Activated CD8-positive, alpha-beta T cell treated with anti-CD3 and anti-CD28 coated beads for 36 hours (primary cell): ENCODE measurements around the gene CYP2A6. TPM values are rescaled to one million over a fixed set of nuclear protein-coding genes. Genes with fewer than 3 reads are reported as not detected.

ENCODE experiments used
- ATAC-seq: fragments of 200-7000 bp; cut with Tn5 transposase; one replicate; pipeline ENCODE4 v1.10.0; 2021; ENCODE audit warnings: mild to moderate bottlenecking, moderate library complexity
- CTCF ChIA-PET: fragments of 350-600 bp; sonication (Branson Sonifier 250); formaldehyde crosslinking; loops from one replicate; lab custom pipeline; 2021; ENCODE audit warnings: antibody characterized with exemption; lab: Charles Lee
- POLR2A ChIA-PET: fragments of 350-600 bp; sonication (Branson Sonifier 250); formaldehyde crosslinking; loops from one replicate; lab custom pipeline; 2021; ENCODE audit warnings: antibody characterized with exemption; lab: Charles Lee
- DNase-seq: peaks from one replicate; pipeline ENCODE4 v3.0.0-alpha.2; 2020
- H3K27ac Mint-ChIP-seq: one replicate; pipeline ENCODE4 v1.8.0; 2021; ENCODE audit warnings: mild to moderate bottlenecking, mixed read lengths
- H3K27me3 Mint-ChIP-seq: one replicate; pipeline ENCODE4 v1.8.0; 2021; ENCODE audit warnings: mixed read lengths
- H3K36me3 Mint-ChIP-seq: one replicate; pipeline ENCODE4 v1.8.0; 2021; ENCODE audit warnings: low read depth, mixed read lengths
- H3K4me1 Mint-ChIP-seq: one replicate; pipeline ENCODE4 v1.8.0; 2021; ENCODE audit warnings: low read depth, mixed read lengths
- H3K4me3 Mint-ChIP-seq: one replicate; pipeline ENCODE4 v1.8.0; 2021; ENCODE audit warnings: mild to moderate bottlenecking, moderate library complexity, mixed read lengths
- H3K9me3 Mint-ChIP-seq: one replicate; pipeline ENCODE4 v1.8.0; 2021; ENCODE audit warnings: mixed read lengths
- CTCF ChIP-seq: fragments of 200-600 bp; IDR thresholded peaks from one replicate; pipeline ENCODE4 v1.8.0; 2022; ENCODE audit warnings: antibody characterized with exemption, mild to moderate bottlenecking
- intact Hi-C: fragments of 100-400 bp; cut with micrococcal nuclease; formaldehyde crosslinking; loops from one replicate; pipeline ENCODE4 v1.10.0; 2022
- total RNA-seq, 2 experiments: library from RNA; stranded (reverse); gene quantifications; one replicate each; pipeline ENCODE4 v1.2.3, GENCODE V29; 2021

The CYP2A6 gene
- total RNA-seq, 2 experiments from 2014 or later: 0.41 TPM; not detected in 1

DNA sequence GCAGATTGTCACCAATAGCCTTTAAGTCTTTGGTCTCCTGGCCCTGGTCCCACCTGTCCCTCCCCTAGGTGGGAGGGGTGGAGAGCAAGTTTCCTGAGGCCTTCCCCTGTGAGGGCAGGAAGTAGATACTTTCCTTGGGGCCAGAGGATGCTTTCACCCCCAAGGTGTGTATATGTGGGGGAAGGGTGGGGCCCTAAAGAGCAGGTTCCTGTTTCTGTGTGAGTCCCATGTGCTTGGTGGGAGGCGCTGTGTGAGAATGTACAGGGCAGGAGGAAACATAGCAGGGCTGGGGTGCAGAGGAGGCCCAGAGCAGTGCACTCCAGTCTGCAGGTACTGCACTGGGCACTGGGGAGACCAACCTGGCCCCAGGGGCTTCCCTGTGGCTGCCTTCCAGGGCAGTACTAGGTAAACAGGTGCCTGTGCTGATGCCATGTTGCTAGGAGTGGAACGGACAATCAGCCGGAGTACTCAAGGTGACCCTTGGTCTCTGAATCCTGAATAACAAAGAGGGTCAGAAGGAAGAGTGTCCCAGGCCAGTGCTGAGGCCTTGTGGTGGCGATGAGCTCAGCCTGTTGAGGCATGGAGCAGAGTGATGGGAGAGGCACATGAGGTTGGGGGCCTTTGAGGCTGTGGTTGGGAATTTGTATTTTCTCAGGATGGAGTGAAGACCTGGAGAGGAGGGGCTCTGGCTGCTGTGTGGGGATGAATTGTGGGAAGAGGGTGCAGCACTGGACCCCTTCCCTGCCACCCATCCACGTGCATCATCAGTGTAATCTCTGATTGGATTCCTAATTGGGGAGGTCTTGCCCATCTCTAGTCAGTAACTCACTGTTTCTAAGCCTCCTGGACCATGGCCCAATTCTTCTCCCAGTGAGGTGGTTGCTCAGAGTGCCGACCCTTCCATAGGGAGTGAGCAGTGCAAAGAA is 46.1 kb downstream of the CYP2A6 start:
- no peaks in the 10 kb centered on the region for H3K9me3 Mint-ChIP-seq
- ChIA-PET CTCF (interaction anchor here (0.7 to 4.5 kb wide), 5 partner anchors 31 to 142 kb away, joined by 3 to 36 read pairs (median 3); no protein-coding TSS in a partner anchor), POLR2A (interaction anchor here (0.6 to 1.8 kb wide), 6 partner anchors 25 to 189 kb away, joined by 3 to 5 read pairs (median 4); partner anchors contain the start of gene RAB4B)
- H3K27me3 Mint-ChIP-seq: no peaks in the 10 kb centered on the region
- no peak for TF ChIP-seq CTCF
- ATAC-seq: peak; percentile 63
- H3K4me3 Mint-ChIP-seq: peak overlapping the region; percentile 95
- peaks cover 63% of the 10 kb centered on the region for H3K36me3 Mint-ChIP-seq
- intact Hi-C loops: loop anchor here (5.0 kb wide), 2 partner anchors 52 to 142 kb away; partner anchors contain the start of genes ACTMAP and SNRPA
- H3K27ac Mint-ChIP-seq: peak overlapping the region; percentile 83
- H3K4me1 Mint-ChIP-seq: peaks cover 76% of the 10 kb centered on the region
- peak; percentile 87 for DNase-seq

DNA sequence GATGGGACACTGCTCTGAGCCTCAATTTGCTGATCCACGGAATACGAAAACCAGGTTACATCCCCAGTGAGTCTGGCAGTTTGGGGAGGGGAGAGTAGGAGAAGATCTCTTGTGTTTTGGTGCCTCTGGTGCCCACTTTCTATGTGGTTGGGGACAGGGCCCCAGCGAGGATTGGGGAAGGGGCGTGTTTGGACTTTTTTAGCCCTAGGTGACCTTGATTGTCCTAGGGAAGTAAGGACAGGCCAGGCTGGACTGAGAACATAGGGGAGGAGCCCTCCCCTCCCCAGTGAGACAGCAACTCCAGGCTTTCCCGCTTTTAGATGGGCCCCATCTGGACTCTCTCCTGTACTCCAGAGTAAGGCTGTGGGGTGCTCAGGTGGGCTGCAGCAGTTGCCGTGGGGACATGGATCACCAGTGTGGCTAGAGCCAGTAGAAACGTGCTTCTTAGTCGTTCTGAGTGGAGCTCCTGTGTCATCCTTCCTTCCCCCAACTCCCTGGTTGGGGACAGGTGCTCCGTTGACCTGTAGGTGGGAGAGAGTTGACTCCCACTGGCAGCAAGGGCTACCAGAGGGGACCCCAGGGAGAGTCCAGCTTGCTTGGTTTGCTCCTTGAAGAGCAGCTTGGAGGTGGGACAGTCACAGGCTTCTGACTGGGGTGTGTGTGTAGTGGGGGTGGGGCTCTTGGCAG is 46.9 kb downstream of the CYP2A6 start:
- peak; percentile 24 for DNase-seq
- TF ChIP-seq CTCF: no peak
- Mint-ChIP-seq H3K4me1 (peaks cover 79% of the 10 kb centered on the region), H3K27me3 (no peaks in the 10 kb centered on the region), H3K36me3 (peaks cover 62% of the 10 kb centered on the region), H3K4me3 (peak overlapping the region; percentile 95), H3K27ac (peak overlapping the region; percentile 83), H3K9me3 (no peaks in the 10 kb centered on the region)
- intact Hi-C loops: loop anchor here (5.0 kb wide), 2 partner anchors 51 to 141 kb away; partner anchors contain the start of genes ACTMAP and SNRPA
- no peak for ATAC-seq
- ChIA-PET POLR2A (interaction anchor here (0.9 to 1.8 kb wide), 2 partner anchors 25 to 112 kb away, joined by 4 to 5 read pairs; partner anchors contain the start of gene RAB4B), CTCF (interaction anchor here (1.0 kb wide), 1 partner anchor 140 kb away, joined by 3 read pairs; no protein-coding TSS in a partner anchor)

GRCh38 chr19:40802300-40803169 is 47.7 kb downstream of the CYP2A6 start:
- Mint-ChIP-seq H3K9me3 (no peaks in the 10 kb centered on the region), H3K4me1 (peaks cover 82% of the 10 kb centered on the region), H3K36me3 (peaks cover 60% of the 10 kb centered on the region), H3K4me3 (peak overlapping the region; percentile 95), H3K27me3 (no peaks in the 10 kb centered on the region), H3K27ac (peak overlapping the region; percentile 83)
- intact Hi-C loops: loop anchor here (5.0 kb wide), 2 partner anchors 50 to 140 kb away; partner anchors contain the start of genes ACTMAP and SNRPA
- ChIA-PET CTCF (interaction anchor here (1.0 kb wide), 1 partner anchor 139 kb away, joined by 3 read pairs; no protein-coding TSS in a partner anchor), POLR2A (interaction anchor here (0.5 to 1.0 kb wide), 4 partner anchors 25 to 111 kb away, joined by 3 to 5 read pairs (median 4); partner anchors contain the start of gene RAB4B)
- TF ChIP-seq CTCF: no peak
- ATAC-seq: no peak
- no peak for DNase-seq
